CD8-positive, alpha-beta memory T cell (primary cell): Measurements from ENCODE around the gene ARID4B. TPM values are rescaled to one million over a fixed set of nuclear protein-coding genes. Genes with fewer than 3 reads are reported as not detected.
"Not testable (repeated sequence)": the region's sequence is repeated elsewhere in the genome, so short reads cannot be mapped to it uniquely, and the experiment has no call there.

Experiments
- CTCF ChIA-PET: fragments of 350-600 bp; sonication (Branson Sonifier 250); formaldehyde crosslinking; loops from one replicate; lab custom pipeline; 2021; ENCODE audit warnings: antibody characterized with exemption; lab: Charles Lee
- POLR2A ChIA-PET: fragments of 350-600 bp; sonication (Branson Sonifier 250); formaldehyde crosslinking; loops from one replicate; lab custom pipeline; 2021; ENCODE audit warnings: antibody characterized with exemption; lab: Charles Lee
- DNase-seq, 5 donors: peaks; one replicate each; pipeline versions ENCODE4 v3.0.0 to v3.0.0-alpha.2; 2020 to 2022; ENCODE audit warnings: mixed read lengths in 1 of 5
- H3K27ac ChIP-seq: one replicate; pipeline ENCODE4 v1.7.0; 2013; ENCODE audit warnings: low read depth, mild to moderate bottlenecking, low read length, moderate library complexity
- H3K27me3 ChIP-seq: 2 replicates; pipeline ENCODE4 v1.7.0; 2013; ENCODE audit warnings: low read length, mild to moderate bottlenecking; ENCODE audit not compliant: insufficient read depth, poor library complexity, severe bottlenecking
- H3K36me3 ChIP-seq: 2 replicates; pipeline ENCODE4 v1.7.0; 2013; ENCODE audit warnings: mild to moderate bottlenecking, low read length, moderate library complexity; ENCODE audit not compliant: insufficient read depth
- H3K4me1 ChIP-seq: 2 replicates; pipeline ENCODE4 v1.7.0; 2013; ENCODE audit warnings: mild to moderate bottlenecking, low read length, moderate library complexity; ENCODE audit not compliant: insufficient read depth
- H3K4me3 ChIP-seq: 2 replicates; pipeline ENCODE4 v1.7.0; 2013; ENCODE audit warnings: mild to moderate bottlenecking, low read length
- H3K9me3 ChIP-seq: 2 replicates; pipeline ENCODE4 v1.7.0; 2013; ENCODE audit warnings: mild to moderate bottlenecking, low read length
- H3K27ac Mint-ChIP-seq, 8 donors: one replicate each; pipeline ENCODE4 v1.8.0; 2020 to 2021; ENCODE audit warnings: mixed read lengths in 8 of 8, mild to moderate bottlenecking in 6 of 8, inconsistent platforms in 3 of 8, moderate library complexity in 3 of 8
- H3K27me3 Mint-ChIP-seq, 2 donors: one replicate each; pipeline ENCODE4 v1.8.0; 2020 to 2021; ENCODE audit warnings: mixed read lengths in 2 of 2, mild to moderate bottlenecking in 1 of 2, moderate library complexity in 1 of 2
- H3K36me3 Mint-ChIP-seq, 3 donors: one replicate each; pipeline ENCODE4 v1.8.0; 2020 to 2021; ENCODE audit warnings: mixed read lengths in 3 of 3, inconsistent platforms in 1 of 3, mild to moderate bottlenecking in 1 of 3
- H3K4me1 Mint-ChIP-seq, 3 donors: one replicate each; pipeline ENCODE4 v1.8.0; 2020 to 2021; ENCODE audit warnings: mixed read lengths in 3 of 3, inconsistent platforms in 1 of 3, mild to moderate bottlenecking in 1 of 3
- H3K4me3 Mint-ChIP-seq, 7 donors: one replicate each; pipeline ENCODE4 v1.8.0; 2020 to 2021; ENCODE audit warnings: mixed read lengths in 7 of 7, mild to moderate bottlenecking in 6 of 7, moderate library complexity in 4 of 7, inconsistent platforms in 2 of 7
- H3K9me3 Mint-ChIP-seq, 5 donors: one replicate each; pipeline ENCODE4 v1.8.0; 2020 to 2022; ENCODE audit warnings: mixed read lengths in 5 of 5, mild to moderate bottlenecking in 3 of 5, moderate library complexity in 2 of 5, inconsistent platforms in 1 of 5
- polyA plus RNA-seq: library from polyadenylated mRNA; unstranded; fragments of 300-500 nt; fragmentation: Illumina TruSeq; gene quantifications from one replicate; pipeline ENCODE4 v1.2.3, GENCODE V29; 2021
- total RNA-seq, 2 experiments: library from RNA; stranded (reverse); gene quantifications; one replicate each; pipeline ENCODE4 v1.2.3, GENCODE V29; 2021

The ARID4B gene
- total and polyA plus RNA-seq, 3 experiments from 2014 or later = 39.9 to 88.6 (median 43.0) TPM

GRCh38 chr1:235229868-235230267 lies 98.1 kb downstream of the ARID4B start:
- peaks cover 9 to 11% (median 10%) of the 10 kb centered on the region in 3 donors for H3K4me1 Mint-ChIP-seq
- no peak for DNase-seq
- Histone ChIP-seq H3K36me3 (peaks cover 37% of the 10 kb centered on the region), H3K27me3 (no peaks in the 10 kb centered on the region), H3K4me3 (no peak overlapping the region), H3K9me3 (no peaks in the 10 kb centered on the region), H3K27ac (no peak overlapping the region), H3K4me1 (no peaks in the 10 kb centered on the region)
- no peaks in the 10 kb centered on the region for H3K9me3 Mint-ChIP-seq
- H3K36me3 Mint-ChIP-seq = peaks cover 3 to 61% (median 13%) of the 10 kb centered on the region in 3 donors
- H3K27me3 Mint-ChIP-seq = no peaks in the 10 kb centered on the region
- POLR2A ChIA-PET = interaction anchor here (0.6 kb wide), 1 partner anchor 48 kb away, joined by 3 read pairs; no protein-coding TSS in a partner anchor
- no peak overlapping the region for H3K4me3 Mint-ChIP-seq
- CTCF ChIA-PET = interaction anchor here (1.2 to 1.9 kb wide), 3 partner anchors 12 to 187 kb away, joined by 3 to 7 read pairs (median 5); no protein-coding TSS in a partner anchor
- no peak overlapping the region for H3K27ac Mint-ChIP-seq

GRCh38 chr1:235227414-235227813 lies 100.6 kb downstream of the ARID4B start:
- DNase-seq = no peak
- Histone ChIP-seq H3K36me3 (peaks cover 46% of the 10 kb centered on the region), H3K4me1 (no peaks in the 10 kb centered on the region), H3K4me3 (no peak overlapping the region), H3K27ac (no peak overlapping the region), H3K9me3 (no peaks in the 10 kb centered on the region), H3K27me3 (no peaks in the 10 kb centered on the region)
- H3K9me3 Mint-ChIP-seq = no peaks in the 10 kb centered on the region
- peak overlapping the region in 2 of 8 donors; percentile 3 to 28 for H3K27ac Mint-ChIP-seq
- ChIA-PET POLR2A (interaction anchor here (0.7 kb wide), 1 partner anchor 984 kb away, joined by 8 read pairs; no protein-coding TSS in a partner anchor), CTCF (interaction anchor here (0.8 kb wide), 1 partner anchor 32 kb away, joined by 3 read pairs; no protein-coding TSS in a partner anchor)
- peaks cover 6 to 9% (median 8%) of the 10 kb centered on the region in 3 donors for H3K4me1 Mint-ChIP-seq
- H3K4me3 Mint-ChIP-seq = no peak overlapping the region
- H3K27me3 Mint-ChIP-seq = no peaks in the 10 kb centered on the region
- H3K36me3 Mint-ChIP-seq = peaks cover 0 to 67% (median 13%) of the 10 kb centered on the region in 3 donors

- peak overlapping the region in 5 of 8 donors; percentile 0 to 92 (median 4) for H3K27ac Mint-ChIP-seq
- no peaks in the 10 kb centered on the region for H3K27me3 ChIP-seq
- no peaks in the 10 kb centered on the region for H3K4me1 ChIP-seq
- DNase-seq = no peak
- CTCF ChIA-PET = no interaction called here
- H3K36me3 ChIP-seq = peaks cover 50% of the 10 kb centered on the region
- POLR2A ChIA-PET = interaction anchor here (0.7 kb wide), 1 partner anchor 984 kb away, joined by 8 read pairs; no protein-coding TSS in a partner anchor
- H3K27ac ChIP-seq = no peak overlapping the region
- peaks cover 0 to 71% (median 13%) of the 10 kb centered on the region in 3 donors for H3K36me3 Mint-ChIP-seq
- no peaks in the 10 kb centered on the region for H3K27me3 Mint-ChIP-seq
- no peak overlapping the region for H3K4me3 Mint-ChIP-seq
- no peaks in the 10 kb centered on the region for H3K9me3 ChIP-seq
- peaks cover 6 to 9% (median 8%) of the 10 kb centered on the region in 3 donors for H3K4me1 Mint-ChIP-seq
- no peak overlapping the region for H3K4me3 ChIP-seq
- no peaks in the 10 kb centered on the region for H3K9me3 Mint-ChIP-seq
Measured at GRCh38 chr1:235226933-235227332, 101.0 kb downstream of the ARID4B start.

- H3K36me3 Mint-ChIP-seq = peaks cover 0 to 75% (median 9%) of the 10 kb centered on the region in 3 donors
- no peak for DNase-seq
- no peaks in the 10 kb centered on the region for H3K27me3 Mint-ChIP-seq
- ChIA-PET POLR2A (interaction anchor here (0.6 kb wide), 1 partner anchor 10 kb away, joined by 7 read pairs; no protein-coding TSS in a partner anchor), CTCF (interaction anchor here (1.4 kb wide), 1 partner anchor 10 kb away, joined by 3 read pairs; no protein-coding TSS in a partner anchor)
- Histone ChIP-seq H3K27me3 (no peaks in the 10 kb centered on the region), H3K4me3 (no peak overlapping the region), H3K9me3 (no peaks in the 10 kb centered on the region), H3K4me1 (no peaks in the 10 kb centered on the region), H3K27ac (no peak overlapping the region), H3K36me3 (peaks cover 49% of the 10 kb centered on the region)
- no peak overlapping the region for H3K4me3 Mint-ChIP-seq
- no peaks in the 10 kb centered on the region for H3K9me3 Mint-ChIP-seq
- peaks cover 5 to 11% (median 8%) of the 10 kb centered on the region in 3 donors for H3K4me1 Mint-ChIP-seq
- no peak overlapping the region for H3K27ac Mint-ChIP-seq
Measured at GRCh38 chr1:235225299-235225698, 102.7 kb downstream of the ARID4B start.

- CTCF ChIA-PET = interaction anchor here (0.9 to 1.3 kb wide), 2 partner anchors 194 to 197 kb away, joined by 3 read pairs; no protein-coding TSS in a partner anchor
- Mint-ChIP-seq H3K27ac (no peak overlapping the region), H3K9me3 (no peaks in the 10 kb centered on the region), H3K4me3 (no peak overlapping the region), H3K36me3 (peaks cover 0 to 75% (median 13%) of the 10 kb centered on the region in 3 donors), H3K4me1 (peaks cover 9 to 19% (median 17%) of the 10 kb centered on the region in 3 donors), H3K27me3 (no peaks in the 10 kb centered on the region)
- H3K4me3 ChIP-seq = no peak overlapping the region
- H3K27ac ChIP-seq = no peak overlapping the region
- H3K9me3 ChIP-seq = no peaks in the 10 kb centered on the region
- no peaks in the 10 kb centered on the region for H3K27me3 ChIP-seq
- DNase-seq = no peak
- POLR2A ChIA-PET = interaction anchor here (0.6 to 0.7 kb wide), 3 partner anchors 16 to 402 kb away, joined by 3 to 18 read pairs (median 8); no protein-coding TSS in a partner anchor
- H3K4me1 ChIP-seq = no peaks in the 10 kb centered on the region
- peaks cover 26% of the 10 kb centered on the region for H3K36me3 ChIP-seq
Measured at GRCh38 chr1:235221653-235222375, 106.2 kb downstream of the ARID4B start.

GRCh38 chr1:235215453-235215852 lies 112.5 kb downstream of the ARID4B start:
- ChIA-PET CTCF (interaction anchor here (0.6 kb wide), 1 partner anchor 136 kb away, joined by 3 read pairs; no protein-coding TSS in a partner anchor), POLR2A (no interaction called here)
- Mint-ChIP-seq H3K4me1 (peaks cover 13 to 30% (median 28%) of the 10 kb centered on the region in 3 donors), H3K4me3 (no peak overlapping the region), H3K9me3 (no peaks in the 10 kb centered on the region), H3K27me3 (no peaks in the 10 kb centered on the region), H3K36me3 (peaks cover 5 to 65% (median 11%) of the 10 kb centered on the region in 3 donors), H3K27ac (peak overlapping the region in 1 of 8 donors; percentile 56)
- peaks cover 7% of the 10 kb centered on the region for H3K4me1 ChIP-seq
- no peak overlapping the region for H3K4me3 ChIP-seq
- H3K36me3 ChIP-seq = no peaks in the 10 kb centered on the region
- H3K9me3 ChIP-seq = no peaks in the 10 kb centered on the region
- no peak overlapping the region for H3K27ac ChIP-seq
- DNase-seq = no peak
- no peaks in the 10 kb centered on the region for H3K27me3 ChIP-seq

- peaks cover 5 to 67% (median 12%) of the 10 kb centered on the region in 3 donors for H3K36me3 Mint-ChIP-seq
- POLR2A ChIA-PET = interaction anchor here (0.7 kb wide), 1 partner anchor 10 kb away, joined by 7 read pairs; no protein-coding TSS in a partner anchor
- H3K27me3 Mint-ChIP-seq, H3K4me1 ChIP-seq, CTCF ChIA-PET, H3K36me3 ChIP-seq, H3K27me3 ChIP-seq, DNase-seq, H3K27ac ChIP-seq, H3K9me3 ChIP-seq, H3K9me3 Mint-ChIP-seq, H3K4me3 ChIP-seq, H3K27ac Mint-ChIP-seq: not testable (repeated sequence)
- peak overlapping the region in 1 of 7 donors; percentile 72 for H3K4me3 Mint-ChIP-seq
- H3K4me1 Mint-ChIP-seq = peaks cover 13 to 28% (median 26%) of the 10 kb centered on the region in 3 donors
Measured at GRCh38 chr1:235214962-235215361, 113.0 kb downstream of the ARID4B start.
